Activated CD8-positive, alpha-beta memory T cell treated with anti-CD3 and anti-CD28 coated beads for 48 hours (primary cell): ENCODE measurements around the gene SYF2.
"Not testable (repeated sequence)": the region's sequence is repeated elsewhere in the genome, so short reads cannot be mapped to it uniquely, and the experiment has no call there.

ENCODE experiments used
- DNase-seq, 3 experiments: peaks; one replicate each; pipeline ENCODE4 v3.0.0-alpha.2; 2020; ENCODE audit warnings: low read depth in 2 of 3, low spot score in 2 of 3

Gene SYF2

GRCh38 chr1:25232027-25232865 lies at the start of gene SYF2:
TSS of gene SYF2 (minus strand) at chr1:25232502. CDS start at chr1:25232467, 35 bp downstream.
- peak; percentile 72 to 82 (median 75) for DNase-seq

GRCh38 chr1:25279693-25280111 lies 47.4 kb upstream of the SYF2 start:
- DNase-seq = not testable (repeated sequence)

GRCh38 chr1:25278790-25279189 lies 46.5 kb upstream of the SYF2 start:
- not testable (repeated sequence) for DNase-seq

- not testable (repeated sequence) for DNase-seq
These were observed 46.1 kb upstream of the SYF2 start for GRCh38 chr1:25278358-25278757.

GRCh38 chr1:25277295-25277694 lies 45.0 kb upstream of the SYF2 start:
- not testable (repeated sequence) for DNase-seq

- not testable (repeated sequence) for DNase-seq
These were observed 43.3 kb upstream of the SYF2 start for GRCh38 chr1:25275648-25276047.

- not testable (repeated sequence) for DNase-seq
These were observed 39.9 kb upstream of the SYF2 start, which contains the start of gene RHD for GRCh38 chr1:25272238-25272637. TSS of gene RHD (plus strand) at chr1:25272509. CDS start at chr1:25272548, 39 bp downstream.

- not testable (repeated sequence) for DNase-seq
These were observed 36.0 kb upstream of the SYF2 start for GRCh38 chr1:25268143-25268760.

GRCh38 chr1:25267288-25268142 lies 35.2 kb upstream of the SYF2 start:
- DNase-seq = peak; percentile 70 to 88 (median 82)

- not testable (repeated sequence) for DNase-seq
These were observed 34.4 kb upstream of the SYF2 start for GRCh38 chr1:25266554-25267287.

GRCh38 chr1:25260336-25260735 lies 28.0 kb upstream of the SYF2 start:
- DNase-seq = not testable (repeated sequence)

GRCh38 chr1:25259813-25260212 lies 27.5 kb upstream of the SYF2 start:
- DNase-seq = not testable (repeated sequence)

GRCh38 chr1:25257196-25257595 lies 24.9 kb upstream of the SYF2 start:
- no peak for DNase-seq

- DNase-seq = no peak
These were observed 24.3 kb upstream of the SYF2 start for GRCh38 chr1:25256578-25256965.

GRCh38 chr1:25255706-25256577 lies 23.6 kb upstream of the SYF2 start:
- no peak for DNase-seq

GRCh38 chr1:25253911-25254310 lies 21.6 kb upstream of the SYF2 start:
- DNase-seq = no peak

GRCh38 chr1:25247829-25248754 lies 15.8 kb upstream of the SYF2 start:
- DNase-seq = no peak

GRCh38 chr1:25247024-25247828 lies 14.9 kb upstream of the SYF2 start, which contains the start of gene RSRP1:
TSS of gene RSRP1 (minus strand) at chr1:25247454. CDS start at chr1:25246963, 491 bp downstream.
- DNase-seq = peak; percentile 97 to 99 (median 99)
